CD8-positive, alpha-beta memory T cell (primary cell): ENCODE results near the gene TEX54. TPM values are rescaled to one million over a fixed set of nuclear protein-coding genes. Genes with fewer than 3 reads are reported as not detected.
A peak's percentile ranks its signal among the peaks of the same experiment; 100 is the strongest.
"Not testable (repeated sequence)": the region's sequence is repeated elsewhere in the genome, so short reads cannot be mapped to it uniquely, and the experiment has no call there.

Experiments used
- CTCF ChIA-PET: fragments of 350-600 bp; sonication (Branson Sonifier 250); formaldehyde crosslinking; loops from one replicate; lab custom pipeline; 2021; ENCODE audit warnings: antibody characterized with exemption; lab: Charles Lee
- POLR2A ChIA-PET: fragments of 350-600 bp; sonication (Branson Sonifier 250); formaldehyde crosslinking; loops from one replicate; lab custom pipeline; 2021; ENCODE audit warnings: antibody characterized with exemption; lab: Charles Lee
- DNase-seq, 5 donors: peaks; one replicate each; pipeline versions ENCODE4 v3.0.0 to v3.0.0-alpha.2; 2020 to 2022; ENCODE audit warnings: mixed read lengths in 1 of 5
- H3K27ac ChIP-seq: one replicate; pipeline ENCODE4 v1.7.0; 2013; ENCODE audit warnings: low read depth, mild to moderate bottlenecking, low read length, moderate library complexity
- H3K27me3 ChIP-seq: 2 replicates; pipeline ENCODE4 v1.7.0; 2013; ENCODE audit warnings: low read length, mild to moderate bottlenecking; ENCODE audit not compliant: insufficient read depth, poor library complexity, severe bottlenecking
- H3K36me3 ChIP-seq: 2 replicates; pipeline ENCODE4 v1.7.0; 2013; ENCODE audit warnings: mild to moderate bottlenecking, low read length, moderate library complexity; ENCODE audit not compliant: insufficient read depth
- H3K4me1 ChIP-seq: 2 replicates; pipeline ENCODE4 v1.7.0; 2013; ENCODE audit warnings: mild to moderate bottlenecking, low read length, moderate library complexity; ENCODE audit not compliant: insufficient read depth
- H3K4me3 ChIP-seq: 2 replicates; pipeline ENCODE4 v1.7.0; 2013; ENCODE audit warnings: mild to moderate bottlenecking, low read length
- H3K9me3 ChIP-seq: 2 replicates; pipeline ENCODE4 v1.7.0; 2013; ENCODE audit warnings: mild to moderate bottlenecking, low read length
- H3K27ac Mint-ChIP-seq, 8 donors: one replicate each; pipeline ENCODE4 v1.8.0; 2020 to 2021; ENCODE audit warnings: mixed read lengths in 8 of 8, mild to moderate bottlenecking in 6 of 8, inconsistent platforms in 3 of 8, moderate library complexity in 3 of 8
- H3K27me3 Mint-ChIP-seq, 2 donors: one replicate each; pipeline ENCODE4 v1.8.0; 2020 to 2021; ENCODE audit warnings: mixed read lengths in 2 of 2, mild to moderate bottlenecking in 1 of 2, moderate library complexity in 1 of 2
- H3K36me3 Mint-ChIP-seq, 3 donors: one replicate each; pipeline ENCODE4 v1.8.0; 2020 to 2021; ENCODE audit warnings: mixed read lengths in 3 of 3, inconsistent platforms in 1 of 3, mild to moderate bottlenecking in 1 of 3
- H3K4me1 Mint-ChIP-seq, 3 donors: one replicate each; pipeline ENCODE4 v1.8.0; 2020 to 2021; ENCODE audit warnings: mixed read lengths in 3 of 3, inconsistent platforms in 1 of 3, mild to moderate bottlenecking in 1 of 3
- H3K4me3 Mint-ChIP-seq, 7 donors: one replicate each; pipeline ENCODE4 v1.8.0; 2020 to 2021; ENCODE audit warnings: mixed read lengths in 7 of 7, mild to moderate bottlenecking in 6 of 7, moderate library complexity in 4 of 7, inconsistent platforms in 2 of 7
- H3K9me3 Mint-ChIP-seq, 5 donors: one replicate each; pipeline ENCODE4 v1.8.0; 2020 to 2022; ENCODE audit warnings: mixed read lengths in 5 of 5, mild to moderate bottlenecking in 3 of 5, moderate library complexity in 2 of 5, inconsistent platforms in 1 of 5
- polyA plus RNA-seq: library from polyadenylated mRNA; unstranded; fragments of 300-500 nt; fragmentation: Illumina TruSeq; gene quantifications from one replicate; pipeline ENCODE4 v1.2.3, GENCODE V29; 2021
- total RNA-seq, 2 experiments: library from RNA; stranded (reverse); gene quantifications; one replicate each; pipeline ENCODE4 v1.2.3, GENCODE V29; 2021

Gene TEX54
- total and polyA plus RNA-seq, 3 experiments from 2014 or later, result 0.50 to 0.66 TPM; not detected in 1

GRCh38 chr11:62876712-62877111 lies 44.1 kb upstream of the TEX54 start:
- Mint-ChIP-seq H3K9me3 (no peaks in the 10 kb centered on the region), H3K27me3 (no peaks in the 10 kb centered on the region), H3K27ac (no peak overlapping the region), H3K4me3 (no peak overlapping the region), H3K36me3 (peaks cover 0 to 16% (median 0%) of the 10 kb centered on the region in 3 donors), H3K4me1 (peaks cover 14 to 19% (median 17%) of the 10 kb centered on the region in 3 donors)
- no peak overlapping the region for H3K27ac ChIP-seq
- CTCF ChIA-PET, result interaction anchor here (2.8 kb wide), 1 partner anchor 11 kb away, joined by 10 read pairs; no protein-coding TSS in a partner anchor
- no peaks in the 10 kb centered on the region for H3K27me3 ChIP-seq
- no peak for DNase-seq
- H3K4me1 ChIP-seq, result peaks cover 11% of the 10 kb centered on the region
- H3K9me3 ChIP-seq, result no peaks in the 10 kb centered on the region
- H3K4me3 ChIP-seq, result no peak overlapping the region
- H3K36me3 ChIP-seq, result no peaks in the 10 kb centered on the region
- POLR2A ChIA-PET, result interaction anchor here (0.7 kb wide), 1 partner anchor 22 kb away, joined by 4 read pairs; no protein-coding TSS in a partner anchor

GRCh38 chr11:62875698-62876478 lies 43.2 kb upstream of the TEX54 start:
- Histone ChIP-seq H3K27me3 (no peaks in the 10 kb centered on the region), H3K36me3 (no peaks in the 10 kb centered on the region), H3K4me1 (peaks cover 10% of the 10 kb centered on the region), H3K4me3 (no peak overlapping the region), H3K9me3 (no peaks in the 10 kb centered on the region), H3K27ac (no peak overlapping the region)
- no peak overlapping the region for H3K4me3 Mint-ChIP-seq
- no peaks in the 10 kb centered on the region for H3K27me3 Mint-ChIP-seq
- H3K36me3 Mint-ChIP-seq, result peaks cover 0 to 8% (median 0%) of the 10 kb centered on the region in 3 donors
- CTCF ChIA-PET, result interaction anchor here (2.8 kb wide), 1 partner anchor 11 kb away, joined by 10 read pairs; no protein-coding TSS in a partner anchor
- POLR2A ChIA-PET, result interaction anchor here (0.7 to 1.1 kb wide), 2 partner anchors 21 to 89 kb away, joined by 3 to 4 read pairs; no protein-coding TSS in a partner anchor
- H3K9me3 Mint-ChIP-seq, result no peaks in the 10 kb centered on the region
- DNase-seq, result no peak
- H3K4me1 Mint-ChIP-seq, result peaks cover 12 to 16% (median 14%) of the 10 kb centered on the region in 3 donors
- no peak overlapping the region for H3K27ac Mint-ChIP-seq

- H3K36me3 ChIP-seq, result no peaks in the 10 kb centered on the region
- POLR2A ChIA-PET, result no interaction called here
- H3K4me1 Mint-ChIP-seq, result peaks cover 4 to 9% (median 4%) of the 10 kb centered on the region in 3 donors
These were observed 42.2 kb upstream of the TEX54 start for GRCh38 chr11:62874851-62875250.

GRCh38 chr11:62865635-62866034 lies 33.0 kb upstream of the TEX54 start:
- no peaks in the 10 kb centered on the region for H3K36me3 Mint-ChIP-seq
- Histone ChIP-seq H3K27ac (no peak overlapping the region), H3K36me3 (no peaks in the 10 kb centered on the region), H3K9me3 (no peaks in the 10 kb centered on the region), H3K4me3 (no peak overlapping the region), H3K27me3 (no peaks in the 10 kb centered on the region), H3K4me1 (no peaks in the 10 kb centered on the region)
- H3K27ac Mint-ChIP-seq, result no peak overlapping the region
- no peak overlapping the region for H3K4me3 Mint-ChIP-seq
- H3K9me3 Mint-ChIP-seq, result no peaks in the 10 kb centered on the region
- peaks cover 3 to 6% (median 5%) of the 10 kb centered on the region in 3 donors for H3K4me1 Mint-ChIP-seq
- no peak for DNase-seq
- H3K27me3 Mint-ChIP-seq, result no peaks in the 10 kb centered on the region
- ChIA-PET CTCF (interaction anchor here (1.0 to 2.5 kb wide), 4 partner anchors 9 to 158 kb away, joined by 3 to 14 read pairs (median 7); partner anchors contain the start of genes GNG3 and TMEM179B), POLR2A (interaction anchor here (0.6 to 1.3 kb wide), 3 partner anchors 16 to 919 kb away, joined by 4 to 11 read pairs (median 5); partner anchors contain the start of gene SLC3A2)

More at GRCh38 chr11:62874851-62875250, 42.2 kb upstream of the TEX54 start:
- no peaks in the 10 kb centered on the region for H3K9me3 ChIP-seq
- Mint-ChIP-seq H3K27me3 (no peaks in the 10 kb centered on the region), H3K36me3 (no peaks in the 10 kb centered on the region), H3K4me3 (no peak overlapping the region), H3K9me3 (no peaks in the 10 kb centered on the region), H3K27ac (no peak overlapping the region)
- no peaks in the 10 kb centered on the region for H3K27me3 ChIP-seq
- no peak for DNase-seq
- no peak overlapping the region for H3K27ac ChIP-seq
- CTCF ChIA-PET, result interaction anchor here (2.8 kb wide), 1 partner anchor 10 kb away, joined by 10 read pairs; no protein-coding TSS in a partner anchor
- H3K4me3 ChIP-seq, result no peak overlapping the region
- H3K4me1 ChIP-seq, result peaks cover 3% of the 10 kb centered on the region

GRCh38 chr11:62863687-62864335 lies 31.2 kb upstream of the TEX54 start:
- Histone ChIP-seq H3K4me1 (no peaks in the 10 kb centered on the region), H3K27me3 (no peaks in the 10 kb centered on the region), H3K27ac (no peak overlapping the region), H3K4me3 (no peak overlapping the region), H3K36me3 (no peaks in the 10 kb centered on the region), H3K9me3 (no peaks in the 10 kb centered on the region)
- H3K27ac Mint-ChIP-seq, result peak overlapping the region in 2 of 8 donors; percentile 10 to 11
- no peaks in the 10 kb centered on the region for H3K9me3 Mint-ChIP-seq
- H3K36me3 Mint-ChIP-seq, result no peaks in the 10 kb centered on the region
- H3K4me3 Mint-ChIP-seq, result no peak overlapping the region
- no peak for DNase-seq
- ChIA-PET CTCF (interaction anchor here (0.9 to 4.4 kb wide), 12 partner anchors 8 to 270 kb away, joined by 3 to 56 read pairs (median 4); partner anchors contain the start of genes HNRNPUL2, SLC3A2, TAF6L and TMEM179B), POLR2A (interaction anchor here (0.6 kb wide), 1 partner anchor 92 kb away, joined by 6 read pairs; no protein-coding TSS in a partner anchor)
- H3K4me1 Mint-ChIP-seq, result peaks cover 3 to 6% (median 5%) of the 10 kb centered on the region in 3 donors
- no peaks in the 10 kb centered on the region for H3K27me3 Mint-ChIP-seq

- not testable (repeated sequence) for H3K4me3 ChIP-seq, H3K36me3 ChIP-seq, H3K27me3 Mint-ChIP-seq, H3K9me3 Mint-ChIP-seq, DNase-seq, H3K4me1 ChIP-seq, H3K4me3 Mint-ChIP-seq, H3K9me3 ChIP-seq, H3K27me3 ChIP-seq, H3K36me3 Mint-ChIP-seq
- H3K27ac Mint-ChIP-seq, result peak overlapping the region in 2 of 8 donors; percentile 36 to 91
- H3K27ac ChIP-seq, result peak overlapping the region; percentile 38
- POLR2A ChIA-PET, result interaction anchor here (0.6 to 1.6 kb wide), 4 partner anchors 56 to 192 kb away, joined by 5 to 11 read pairs (median 7); partner anchors contain the start of gene TMEM179B
- CTCF ChIA-PET, result interaction anchor here (0.7 to 4.4 kb wide), 13 partner anchors 19 to 480 kb away, joined by 3 to 56 read pairs (median 3); partner anchors contain the start of genes C11orf98, CSKMT, HNRNPUL2 and SLC3A2
- peaks cover 3 to 11% (median 11%) of the 10 kb centered on the region in 3 donors for H3K4me1 Mint-ChIP-seq
These were observed 29.0 kb upstream of the TEX54 start for GRCh38 chr11:62861564-62862192.
